Smooth muscle cell (in vitro differentiated cells): ENCODE results near the gene ASTN2. TPM values are rescaled to one million over a fixed set of nuclear protein-coding genes. Genes with fewer than 3 reads are reported as not detected.

Experiments
- DNase-seq: peaks from one replicate; lab custom pipeline; 2025; ENCODE audit not compliant: unreplicated experiment; lab: John Stamatoyannopoulos, UW
- H2AFZ ChIP-seq: fragments of 200-600 bp; sonication (generic); 2 replicates; pipeline ENCODE4 v1.6.0; 2016; ENCODE audit warnings: antibody characterized with exemption, low read depth, mild to moderate bottlenecking
- H3F3A ChIP-seq: fragments of 200-600 bp; sonication (generic); 2 replicates; pipeline ENCODE4 v1.6.0; 2017; ENCODE audit warnings: antibody characterized with exemption, low read depth
- H3K27ac ChIP-seq: fragments of 200-600 bp; sonication (generic); 2 replicates; pipeline ENCODE4 v1.5.1; 2016; ENCODE audit warnings: low read depth, mild to moderate bottlenecking
- H3K27me3 ChIP-seq: fragments of 200-600 bp; sonication (generic); 2 replicates; pipeline ENCODE4 v1.6.1; 2016; ENCODE audit warnings: low read depth, mild to moderate bottlenecking
- H3K36me3 ChIP-seq: fragments of 200-600 bp; sonication (generic); 2 replicates; pipeline ENCODE4 v1.5.1; 2016; ENCODE audit warnings: low read depth
- H3K4me1 ChIP-seq: fragments of 200-600 bp; sonication (generic); 2 replicates; pipeline ENCODE4 v1.5.1; 2016; ENCODE audit warnings: low read depth
- H3K4me2 ChIP-seq: fragments of 200-600 bp; sonication (generic); 2 replicates; pipeline ENCODE4 v1.6.0; 2016; ENCODE audit warnings: mild to moderate bottlenecking
- H3K4me3 ChIP-seq: fragments of 200-600 bp; sonication (generic); 2 replicates; pipeline ENCODE4 v1.5.1; 2016; ENCODE audit warnings: mild to moderate bottlenecking
- H3K79me2 ChIP-seq: fragments of 200-600 bp; sonication (generic); 2 replicates; pipeline ENCODE4 v1.6.0; 2016; ENCODE audit warnings: low read depth, mild to moderate bottlenecking
- H3K9ac ChIP-seq: fragments of 200-600 bp; sonication (generic); 2 replicates; pipeline ENCODE4 v1.6.0; 2016; ENCODE audit warnings: low read depth
- H3K9me3 ChIP-seq: fragments of 200-600 bp; sonication (generic); replicated peaks from 2 replicates; pipeline ENCODE4 v1.5.1; 2016; ENCODE audit warnings: low read depth
- H4K20me1 ChIP-seq: fragments of 200-600 bp; sonication (generic); 2 replicates; pipeline ENCODE4 v1.6.0; 2016; ENCODE audit warnings: low read depth
- WGBS: methylation state at CpG from one replicate; pipeline ENCODE4 v1.1.7; 2016; ENCODE audit warnings: low lambda C conversion rate; 5-methylcytosine and 5-hydroxymethylcytosine counted together
- polyA plus RNA-seq: library from polyadenylated mRNA; unstranded; fragments of >200 nt; fragmentation: Nextera tagmentation; extraction: Ambion mirVana; gene quantifications from 2 replicates; pipeline ENCODE4 v1.2.1, GENCODE V29; 2016
- total RNA-seq: library from RNA; depleted of rRNA; stranded (reverse); fragments of >200 nt; gene quantifications from 2 replicates; pipeline ENCODE4 v1.2.3, GENCODE V29; 2014
- TF ChIP-seq, protein P1 (sequence below): fragments of 200-600 bp; sonication (generic); IDR thresholded peaks from 2 replicates; pipeline ENCODE4 v1.5.1; 2017; ENCODE audit warnings: borderline replicate concordance, mild to moderate bottlenecking, antibody characterized with exemption; ENCODE audit not compliant: insufficient read depth, poor library complexity, severe bottlenecking

The ASTN2 gene
- total and polyA plus RNA-seq, 2 experiments from 2014 or later, result 6.5 to 6.7 TPM

DNA sequence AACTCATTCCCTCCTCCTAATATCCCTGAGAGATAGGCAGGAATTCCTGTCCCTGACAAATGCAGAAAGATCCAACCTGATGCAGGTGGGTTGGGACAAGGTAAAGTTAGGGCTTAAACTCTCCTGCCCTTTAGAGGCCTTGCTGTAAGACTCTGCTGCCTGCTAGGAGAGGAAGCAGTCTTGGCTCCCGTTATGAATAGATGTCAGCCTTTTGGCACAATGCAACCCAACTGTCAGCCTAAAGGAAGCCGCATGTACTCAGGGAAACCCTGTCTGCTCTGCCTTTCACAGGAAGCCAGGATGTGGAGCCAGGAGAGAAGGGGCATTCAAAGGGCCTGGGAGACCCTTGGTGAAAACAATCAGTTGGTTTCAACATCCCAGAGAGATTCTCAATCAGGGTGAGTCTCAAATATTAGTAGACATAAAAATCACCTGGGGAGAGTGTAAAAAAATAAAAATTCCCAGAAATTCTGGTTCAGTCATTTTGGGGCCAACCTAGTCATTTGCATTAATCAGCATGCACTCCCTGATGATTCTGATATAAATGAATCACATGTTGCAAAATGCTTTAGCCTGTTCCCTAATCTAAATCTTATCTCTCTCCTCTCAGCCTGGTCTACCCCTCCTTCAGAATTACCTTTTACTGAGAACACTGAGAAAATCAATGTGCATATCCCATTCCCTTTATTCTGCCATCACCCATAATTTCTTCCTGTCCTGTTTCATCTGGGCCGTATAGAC is 864.0 kb downstream of the ASTN2 start:
- no peak overlapping the region for H3K4me3 ChIP-seq
- no peaks in the 10 kb centered on the region for H3K79me2 ChIP-seq
- H3K9me3 ChIP-seq, result no peaks in the 10 kb centered on the region
- H3K27ac ChIP-seq, result peak overlapping the region; percentile 83
- no peaks in the 10 kb centered on the region for H3K27me3 ChIP-seq
- H3K9ac ChIP-seq, result no peak overlapping the region
- H4K20me1 ChIP-seq, result no peaks in the 10 kb centered on the region
- peaks cover 6% of the 10 kb centered on the region for H3F3A ChIP-seq
- H3K4me1 ChIP-seq, result peaks cover 8% of the 10 kb centered on the region
- WGBS, result 71% methylated on average over 3 of the region's 3 CpGs
- no peaks in the 10 kb centered on the region for H3K36me3 ChIP-seq
- TF ChIP-seq, protein P1, sequence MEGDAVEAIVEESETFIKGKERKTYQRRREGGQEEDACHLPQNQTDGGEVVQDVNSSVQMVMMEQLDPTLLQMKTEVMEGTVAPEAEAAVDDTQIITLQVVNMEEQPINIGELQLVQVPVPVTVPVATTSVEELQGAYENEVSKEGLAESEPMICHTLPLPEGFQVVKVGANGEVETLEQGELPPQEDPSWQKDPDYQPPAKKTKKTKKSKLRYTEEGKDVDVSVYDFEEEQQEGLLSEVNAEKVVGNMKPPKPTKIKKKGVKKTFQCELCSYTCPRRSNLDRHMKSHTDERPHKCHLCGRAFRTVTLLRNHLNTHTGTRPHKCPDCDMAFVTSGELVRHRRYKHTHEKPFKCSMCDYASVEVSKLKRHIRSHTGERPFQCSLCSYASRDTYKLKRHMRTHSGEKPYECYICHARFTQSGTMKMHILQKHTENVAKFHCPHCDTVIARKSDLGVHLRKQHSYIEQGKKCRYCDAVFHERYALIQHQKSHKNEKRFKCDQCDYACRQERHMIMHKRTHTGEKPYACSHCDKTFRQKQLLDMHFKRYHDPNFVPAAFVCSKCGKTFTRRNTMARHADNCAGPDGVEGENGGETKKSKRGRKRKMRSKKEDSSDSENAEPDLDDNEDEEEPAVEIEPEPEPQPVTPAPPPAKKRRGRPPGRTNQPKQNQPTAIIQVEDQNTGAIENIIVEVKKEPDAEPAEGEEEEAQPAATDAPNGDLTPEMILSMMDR, result no peak
- peak overlapping the region; percentile 56 for H3K4me2 ChIP-seq
- no peak overlapping the region for H2AFZ ChIP-seq
- DNase-seq, result no peak

DNA sequence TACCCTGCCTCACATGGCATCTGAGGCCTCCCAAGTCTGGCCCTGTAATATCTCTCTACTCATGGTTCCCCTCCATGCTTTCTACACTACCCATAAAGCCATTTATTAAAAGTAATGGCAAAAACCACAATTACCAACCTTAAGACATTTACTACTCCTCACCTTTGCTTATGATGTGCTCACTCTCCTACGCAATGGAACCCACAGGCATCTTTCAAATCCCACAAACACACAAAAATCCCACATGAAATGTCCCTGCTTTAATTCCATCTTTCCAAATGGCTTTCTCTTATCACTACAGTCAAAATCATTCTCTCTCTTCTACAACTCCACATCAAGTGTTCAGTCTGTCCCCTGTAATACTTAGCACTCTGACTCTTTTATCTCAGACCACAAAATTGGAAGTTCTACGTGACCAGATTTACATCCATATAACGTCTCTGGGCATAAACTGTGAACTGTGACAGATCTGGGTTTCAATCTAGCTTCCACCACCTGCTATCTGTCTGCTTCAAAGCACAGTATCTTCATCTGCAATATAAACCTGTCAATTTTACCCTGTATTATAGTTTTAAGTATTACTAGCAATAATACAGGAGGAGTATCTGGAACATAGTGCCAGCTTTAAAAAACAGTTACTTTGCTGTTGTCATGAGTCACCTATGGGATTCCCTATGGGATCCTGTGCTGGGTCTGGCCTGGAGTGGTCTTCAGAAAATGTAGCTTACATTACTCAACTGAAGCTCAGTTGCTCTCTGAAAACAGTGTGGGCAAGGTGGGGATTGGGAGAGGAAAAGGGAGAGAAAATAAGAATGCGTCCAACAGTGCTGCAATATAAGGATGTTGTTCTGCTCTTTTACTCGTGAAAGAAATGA is 864.8 kb downstream of the ASTN2 start:
- Histone ChIP-seq H4K20me1 (no peaks in the 10 kb centered on the region), H3K36me3 (no peaks in the 10 kb centered on the region), H3K9me3 (no peaks in the 10 kb centered on the region), H3K9ac (no peak overlapping the region), H3K79me2 (no peaks in the 10 kb centered on the region), H3K4me1 (peaks cover 8% of the 10 kb centered on the region), H2AFZ (no peak overlapping the region), H3F3A (peaks cover 6% of the 10 kb centered on the region), H3K27me3 (no peaks in the 10 kb centered on the region), H3K27ac (peak overlapping the region; percentile 83), H3K4me3 (no peak overlapping the region), H3K4me2 (peak overlapping the region; percentile 56)
- 24% methylated on average over 5 of the region's 5 CpGs for WGBS
- no peak for DNase-seq
- TF ChIP-seq, protein P1, result no peak

DNA sequence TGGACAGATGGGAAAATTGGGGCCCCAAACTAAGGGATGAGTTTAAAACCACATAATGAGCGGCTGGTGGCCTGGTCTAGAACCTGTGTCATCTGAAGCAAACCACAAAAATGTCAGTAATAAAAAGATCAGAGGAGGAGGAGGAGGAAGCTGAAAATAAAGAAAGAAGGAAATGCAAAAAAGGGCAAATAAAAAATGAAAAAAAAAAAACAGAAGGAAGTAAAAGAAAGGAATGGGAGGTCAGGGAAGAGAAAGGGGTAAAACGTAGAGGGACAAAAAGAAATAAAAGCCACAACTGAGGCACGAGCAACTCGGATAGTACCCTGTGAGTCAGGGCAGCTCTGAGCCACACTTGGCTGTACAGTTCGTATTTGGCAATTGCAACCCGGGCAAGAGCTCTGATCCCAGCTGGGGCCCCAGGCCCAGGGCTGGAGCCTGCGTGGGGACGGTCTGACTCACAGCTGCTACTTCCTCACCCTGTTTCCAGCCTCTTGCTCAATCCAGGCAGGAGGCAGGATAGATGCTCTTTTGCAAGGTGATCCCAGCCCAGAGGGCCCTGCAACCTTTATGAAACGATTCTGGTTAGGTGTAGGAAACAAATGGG is 865.7 kb downstream of the ASTN2 start:
- TF ChIP-seq, protein P1, result no peak
- WGBS, result 3% methylated on average over 9 of the region's 9 CpGs
- H3K9me3 ChIP-seq, result no peaks in the 10 kb centered on the region
- no peaks in the 10 kb centered on the region for H3K36me3 ChIP-seq
- H3K27ac ChIP-seq, result peak overlapping the region; percentile 83
- no peaks in the 10 kb centered on the region for H3K27me3 ChIP-seq
- H2AFZ ChIP-seq, result no peak overlapping the region
- H3K4me3 ChIP-seq, result no peak overlapping the region
- peak; percentile 57 for DNase-seq
- peak overlapping the region; percentile 58 for H3K4me2 ChIP-seq
- no peak overlapping the region for H3K9ac ChIP-seq
- H3K79me2 ChIP-seq, result no peaks in the 10 kb centered on the region
- H4K20me1 ChIP-seq, result no peaks in the 10 kb centered on the region
- peaks cover 8% of the 10 kb centered on the region for H3K4me1 ChIP-seq
- peaks cover 6% of the 10 kb centered on the region for H3F3A ChIP-seq
